GM12891 (cell line): ENCODE results near the gene HIP1.

Experiments
- POLR2A ChIP-seq: IDR thresholded peaks from 2 replicates; pipeline ENCODE4 v1.6.1; 2011; ENCODE audit warnings: low read depth, low read length, control low read depth
- POLR2AphosphoS5 ChIP-seq: IDR thresholded peaks from 2 replicates; pipeline ENCODE4 v1.6.1; 2011; ENCODE audit warnings: low read depth, low read length, control low read depth
- POU2F2 ChIP-seq: IDR thresholded peaks from 2 replicates; pipeline ENCODE4 v1.6.1; 2011; ENCODE audit warnings: low read depth, mild to moderate bottlenecking, control low read depth, low read length, moderate library complexity
- TAF1 ChIP-seq: IDR thresholded peaks from 2 replicates; pipeline ENCODE4 v1.6.1; 2011; ENCODE audit warnings: low read depth, low read length, control low read depth

GRCh38 chr7:75722373-75722772 lies 16.4 kb downstream of the HIP1 start:
- TF ChIP-seq POLR2A (no peak), POLR2AphosphoS5 (no peak), POU2F2 (no peak), TAF1 (no peak)
